PFSK-1 (cell line): ENCODE data around the gene LRFN5.

Experiments used
- FOXP2 ChIP-seq: optimal IDR thresholded peaks from 2 replicates; pipeline ENCODE3; 2011; ENCODE audit warnings: borderline replicate concordance, control low read depth, inconsistent platforms; ENCODE audit not compliant: insufficient read depth; ENCODE audit errors: extremely low read length, extremely low read depth
- POLR2AphosphoS5 ChIP-seq: IDR thresholded peaks from 2 replicates; pipeline ENCODE4 v1.6.1; 2012; ENCODE audit warnings: low read depth, mild to moderate bottlenecking, control low read depth, low read length, moderate library complexity
- REST ChIP-seq, 2 experiments: IDR thresholded peaks; 2 replicates each; pipeline versions ENCODE4 v1.6.1 to v1.8.0; 2011 to 2012; ENCODE audit warnings: low read depth in 2 of 2, low read length in 2 of 2, control low read depth in 1 of 2, inconsistent platforms in 1 of 2, mild to moderate bottlenecking in 1 of 2, moderate library complexity in 1 of 2; ENCODE audit not compliant: insufficient read depth in 1 of 2
- SIN3A ChIP-seq: IDR thresholded peaks from 2 replicates; pipeline ENCODE4 v1.6.1; 2012; ENCODE audit warnings: mild to moderate bottlenecking, low read length, moderate library complexity, borderline replicate concordance; ENCODE audit not compliant: insufficient read depth
- TAF1 ChIP-seq: IDR thresholded peaks from 2 replicates; pipeline ENCODE4 v1.6.1; 2012; ENCODE audit warnings: low read length, control low read depth, borderline replicate concordance; ENCODE audit not compliant: insufficient read depth

LRFN5 gene

GRCh38 chr14:41662780-41663472 is 56.2 kb downstream of the LRFN5 start:
- no peak for TF ChIP-seq POLR2AphosphoS5
- TF ChIP-seq SIN3A = no peak
- TF ChIP-seq REST (IDR thresholded peaks at IDR 0.05; ENCODE audit: insufficient read depth in 1 of 2, low read depth in 2 of 2, low read length in 2 of 2) = no peak
- no peak for TF ChIP-seq TAF1
- no peak for TF ChIP-seq FOXP2

GRCh38 chr14:41663473-41663850 is 56.8 kb downstream of the LRFN5 start:
- TF ChIP-seq FOXP2 (no peak), SIN3A (no peak), REST (IDR thresholded peaks at IDR 0.05; ENCODE audit: insufficient read depth in 1 of 2, low read depth in 2 of 2, low read length in 2 of 2) (no peak), TAF1 (no peak), POLR2AphosphoS5 (no peak)

- no peak for TF ChIP-seq REST (IDR thresholded peaks at IDR 0.05; ENCODE audit: insufficient read depth in 1 of 2, low read depth in 2 of 2, low read length in 2 of 2)
- TF ChIP-seq FOXP2 = no peak
- no peak for TF ChIP-seq SIN3A
- no peak for TF ChIP-seq POLR2AphosphoS5
- TF ChIP-seq TAF1 = no peak
These were observed 59.6 kb downstream of the LRFN5 start for GRCh38 chr14:41666301-41666700.

- no peak for TF ChIP-seq TAF1
These were observed 61.7 kb downstream of the LRFN5 start for GRCh38 chr14:41668356-41668755.

- TF ChIP-seq REST (IDR thresholded peaks at IDR 0.05; ENCODE audit: insufficient read depth in 1 of 2, low read depth in 2 of 2, low read length in 2 of 2) (no peak), SIN3A (no peak), POLR2AphosphoS5 (no peak), TAF1 (no peak), FOXP2 (no peak)
These were observed 92.8 kb downstream of the LRFN5 start for GRCh38 chr14:41699486-41699885.
